HG03103 (cell line): ENCODE measurements around the gene PILRB.
"Not testable (repeated sequence)": the region's sequence is repeated elsewhere in the genome, so short reads cannot be mapped to it uniquely, and the experiment has no call there.

Source experiments
- ATAC-seq: cut with Tn5 transposase; IDR thresholded peaks from one replicate; pipeline ENCODE4 v1.9.1; 2021; ENCODE audit warnings: low read depth; ENCODE audit not compliant: unreplicated experiment

Gene PILRB

GRCh38 chr7:100358027-100358856 is at the start of gene PILRB:
Gene PILRB, plus strand, starts transcription at chr7:100358117. Its CDS starts 186 bp downstream, at chr7:100358303.
- no peak for ATAC-seq

DNA sequence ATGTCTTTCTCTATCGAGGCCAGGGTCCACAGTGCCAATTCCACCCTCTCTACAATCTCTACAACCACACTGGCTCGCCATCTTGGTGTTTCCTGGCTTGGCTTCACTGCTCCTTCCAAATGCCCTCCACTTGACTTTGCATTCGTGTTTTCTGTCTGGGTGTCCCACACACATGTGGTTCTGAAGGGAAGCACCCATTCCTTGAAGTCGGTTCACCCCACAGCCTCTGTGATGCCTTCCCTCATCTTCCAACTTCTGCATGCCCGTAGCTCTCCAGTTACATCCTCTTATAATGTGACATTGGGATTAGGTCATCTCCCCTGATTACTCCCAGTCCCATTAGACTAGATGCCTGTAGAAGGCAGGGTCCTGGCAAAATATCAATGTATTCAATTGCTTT is 39.6 kb upstream of the PILRB start:
- ATAC-seq, result not testable (repeated sequence)

GRCh38 chr7:100321648-100322047 is 36.3 kb upstream of the PILRB start:
- ATAC-seq, result not testable (repeated sequence)

DNA sequence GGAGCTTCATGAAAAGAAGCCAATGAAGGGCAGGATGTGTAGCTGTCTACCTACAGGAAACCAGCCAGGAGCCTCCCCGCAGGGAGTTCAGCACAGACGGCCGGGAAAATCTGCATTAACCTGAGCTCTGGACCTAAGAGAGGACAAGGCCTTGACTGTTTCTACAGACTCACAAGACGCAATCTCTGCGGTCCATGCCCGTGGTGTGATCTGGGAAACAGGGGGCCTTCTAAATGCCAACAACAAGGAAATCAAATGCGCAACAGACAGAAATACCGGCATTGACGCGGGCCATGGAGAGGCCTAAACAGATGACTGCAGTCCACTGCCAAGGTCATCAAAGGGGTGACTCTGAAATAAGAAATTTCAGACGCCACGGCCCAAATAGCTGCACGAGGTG is 33.7 kb upstream of the PILRB start:
- ATAC-seq, result not testable (repeated sequence)

DNA sequence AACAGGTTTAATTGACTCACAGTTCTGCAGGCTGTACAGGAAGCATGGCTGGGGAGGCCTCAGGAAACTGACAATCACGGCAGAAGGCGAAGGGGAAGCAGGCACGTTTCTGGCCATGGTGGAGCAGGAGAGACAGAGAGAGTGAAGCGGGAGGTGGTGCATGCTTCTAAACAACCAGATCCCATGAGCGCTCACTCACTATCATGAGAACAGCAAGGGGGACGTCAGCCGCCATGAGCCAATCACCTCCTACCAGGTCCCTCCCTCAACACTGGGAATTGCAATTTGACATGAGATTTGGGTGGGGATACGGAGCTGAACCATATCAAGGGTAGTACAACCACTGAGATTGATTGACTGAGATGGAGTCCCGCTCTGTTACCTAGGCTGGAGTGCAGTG is 32.2 kb upstream of the PILRB start:
- ATAC-seq, result not testable (repeated sequence)

DNA sequence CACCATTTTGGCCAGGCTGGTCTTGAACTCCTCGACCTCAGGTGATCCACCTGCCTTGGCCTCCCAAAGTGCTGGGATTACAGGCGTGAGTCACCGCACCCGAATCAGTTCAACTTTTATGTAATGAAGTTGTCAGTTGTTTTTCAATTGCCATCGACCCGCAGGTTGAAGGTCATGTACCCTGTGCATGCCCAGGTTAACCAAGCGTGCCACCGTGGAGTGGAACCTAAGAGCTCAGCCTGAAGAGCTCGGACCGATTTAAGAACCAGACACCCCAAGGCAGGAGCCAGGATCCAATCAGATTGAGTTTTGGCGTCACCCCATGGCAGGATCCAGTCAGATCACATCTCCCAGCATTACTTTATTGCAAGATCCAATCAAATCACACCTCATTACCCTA is 31.0 kb upstream of the PILRB start:
- ATAC-seq, result not testable (repeated sequence)

DNA sequence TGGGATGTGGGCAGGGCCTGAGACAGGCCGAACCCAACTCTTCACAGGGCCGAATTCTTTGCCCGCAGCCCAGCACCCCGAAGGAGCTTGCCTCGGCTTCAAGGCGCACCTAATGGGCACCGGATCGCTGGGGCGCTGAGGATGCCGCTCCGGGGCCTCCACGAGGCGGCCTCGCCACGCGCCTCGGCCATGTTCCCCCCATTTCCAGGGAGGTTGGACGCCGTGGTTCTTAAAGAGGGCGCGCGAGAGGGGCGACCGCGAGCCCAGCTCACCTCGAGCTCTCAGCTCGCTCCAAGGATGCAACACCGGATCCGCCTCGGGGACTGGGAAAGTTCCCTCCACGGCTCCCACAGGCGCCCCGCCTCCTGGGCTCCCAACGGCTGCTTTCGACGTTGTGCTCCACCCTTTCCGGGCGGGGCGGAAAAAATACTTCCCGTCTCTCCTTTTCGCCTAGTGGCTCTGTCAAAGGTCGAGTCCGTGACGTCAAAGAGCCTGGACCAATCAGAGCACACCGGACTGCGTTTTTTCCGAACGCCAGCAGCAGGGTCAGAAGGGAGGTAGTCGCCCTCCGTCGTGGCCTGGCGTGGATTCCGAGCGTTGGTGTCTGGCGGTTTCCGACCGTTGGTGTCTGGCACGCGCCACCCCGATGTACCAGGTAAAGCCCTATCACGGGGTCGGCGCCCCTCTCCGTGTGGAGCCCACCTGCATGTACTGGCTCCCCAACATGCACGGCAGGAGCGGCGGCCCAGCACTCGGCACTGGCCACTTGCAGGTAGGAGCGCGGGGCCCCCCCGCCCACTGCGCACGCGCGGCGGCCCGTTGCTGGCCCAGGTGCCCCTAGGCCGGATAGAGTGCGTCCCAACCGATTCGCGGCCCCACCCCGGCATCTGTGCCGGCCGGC is 22.1 kb upstream of the PILRB start:
- ATAC-seq, result peak; percentile 87

DNA sequence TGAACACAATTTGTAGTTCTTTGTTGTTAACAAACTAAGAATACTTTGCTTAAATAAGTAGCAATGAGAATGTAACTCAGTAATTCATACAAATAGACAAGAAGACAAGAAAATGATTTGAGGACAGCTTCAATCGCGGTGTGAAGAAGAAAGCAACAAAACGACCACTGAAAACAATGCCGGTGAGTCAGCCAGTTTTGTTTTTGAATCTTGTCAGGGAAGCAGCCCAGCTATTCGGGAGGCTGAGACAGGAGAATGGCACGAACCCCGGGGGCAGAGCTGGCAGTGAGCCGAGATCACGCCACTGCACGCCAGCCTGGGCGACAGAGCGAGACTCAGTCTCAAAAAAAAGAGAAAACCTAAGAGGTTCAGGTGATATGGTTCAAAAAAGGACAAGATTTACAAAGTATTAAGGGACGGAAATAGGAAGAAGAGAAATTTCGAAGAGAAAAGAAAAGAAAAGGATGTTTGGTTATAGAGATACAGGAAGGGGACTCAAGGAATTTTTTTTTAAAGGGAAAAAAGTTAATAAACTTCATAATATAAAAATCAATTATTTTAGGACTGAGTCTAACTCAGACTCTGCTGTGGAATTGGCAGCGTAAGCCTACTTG is 19.7 kb upstream of the PILRB start:
- ATAC-seq, result not testable (repeated sequence)

- ATAC-seq, result not testable (repeated sequence)
Observed at GRCh38 chr7:100341286-100341685, 16.6 kb upstream of the PILRB start.

GRCh38 chr7:100342765-100343164 is 15.2 kb upstream of the PILRB start:
- no peak for ATAC-seq

GRCh38 chr7:100344124-100344559 is 13.8 kb upstream of the PILRB start:
- ATAC-seq, result not testable (repeated sequence)

GRCh38 chr7:100344560-100345287 is 13.2 kb upstream of the PILRB start:
- peak; percentile 67 for ATAC-seq

GRCh38 chr7:100345288-100345672 is 12.6 kb upstream of the PILRB start:
- ATAC-seq, result peak; percentile 10

DNA sequence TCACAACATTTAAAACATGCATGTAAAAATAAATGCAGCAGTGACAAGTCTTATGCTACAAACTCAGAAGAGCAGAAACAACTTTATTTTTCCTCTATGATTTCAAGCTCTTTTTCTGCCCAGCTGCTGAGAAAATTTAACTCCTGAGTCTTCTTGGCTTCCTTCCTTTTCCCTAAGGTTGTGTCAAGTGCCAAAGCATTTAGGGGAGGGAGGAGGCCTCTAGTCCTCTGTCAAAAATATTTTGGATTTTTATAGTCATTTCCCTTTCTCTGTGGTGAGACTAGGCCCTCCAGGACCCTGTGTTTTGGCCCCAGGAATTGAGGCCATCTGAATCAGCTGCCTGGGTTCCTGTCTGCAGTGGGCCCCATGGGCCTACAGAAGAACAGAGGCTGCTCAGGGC is 11.0 kb upstream of the PILRB start:
- no peak for ATAC-seq

- ATAC-seq, result no peak
Observed at GRCh38 chr7:100348805-100349204, 9.1 kb upstream of the PILRB start.

DNA sequence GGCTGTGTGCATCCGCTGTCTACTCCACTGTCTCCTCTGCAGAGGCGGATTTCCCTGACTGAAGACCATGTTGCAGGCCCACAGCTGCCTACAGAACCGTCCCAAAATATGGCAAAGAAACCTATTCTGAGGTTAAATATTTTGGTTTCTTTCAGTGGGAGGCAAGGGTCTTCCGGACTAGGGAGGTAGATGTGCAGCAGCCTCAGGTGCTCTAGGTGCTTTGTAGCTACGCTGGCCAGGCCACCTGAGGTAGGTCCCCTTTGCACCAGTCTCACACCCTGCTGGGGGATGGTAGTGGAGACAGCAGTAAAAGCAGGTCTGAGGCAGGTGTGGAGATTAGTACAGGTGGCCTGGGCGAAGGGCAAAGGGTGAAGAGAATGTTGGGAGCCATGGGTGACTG is 8.2 kb upstream of the PILRB start:
- ATAC-seq, result no peak

DNA sequence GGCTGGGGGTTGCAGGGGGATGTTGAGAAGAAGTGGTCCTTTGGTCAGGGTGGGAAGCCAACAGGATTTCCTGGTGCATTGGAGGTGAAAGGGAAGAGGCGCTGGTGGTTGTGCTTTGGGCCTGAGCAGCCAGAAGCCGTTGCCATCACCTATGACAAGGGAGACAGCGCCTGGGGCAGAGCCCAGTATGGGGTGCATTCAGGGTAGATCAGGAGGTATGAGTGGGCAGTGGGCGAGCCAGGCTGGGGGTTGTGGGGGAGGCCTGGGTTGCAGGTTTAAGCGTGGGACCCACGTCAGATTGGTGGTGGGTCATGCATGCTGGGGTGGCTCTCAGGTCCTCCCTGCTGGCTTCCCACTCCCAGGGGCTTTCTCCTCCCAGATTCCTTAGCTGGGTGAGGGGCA is 6.3 kb upstream of the PILRB start:
- ATAC-seq, result no peak

- not testable (repeated sequence) for ATAC-seq
Observed at GRCh38 chr7:100352230-100352781, 5.6 kb upstream of the PILRB start.

DNA sequence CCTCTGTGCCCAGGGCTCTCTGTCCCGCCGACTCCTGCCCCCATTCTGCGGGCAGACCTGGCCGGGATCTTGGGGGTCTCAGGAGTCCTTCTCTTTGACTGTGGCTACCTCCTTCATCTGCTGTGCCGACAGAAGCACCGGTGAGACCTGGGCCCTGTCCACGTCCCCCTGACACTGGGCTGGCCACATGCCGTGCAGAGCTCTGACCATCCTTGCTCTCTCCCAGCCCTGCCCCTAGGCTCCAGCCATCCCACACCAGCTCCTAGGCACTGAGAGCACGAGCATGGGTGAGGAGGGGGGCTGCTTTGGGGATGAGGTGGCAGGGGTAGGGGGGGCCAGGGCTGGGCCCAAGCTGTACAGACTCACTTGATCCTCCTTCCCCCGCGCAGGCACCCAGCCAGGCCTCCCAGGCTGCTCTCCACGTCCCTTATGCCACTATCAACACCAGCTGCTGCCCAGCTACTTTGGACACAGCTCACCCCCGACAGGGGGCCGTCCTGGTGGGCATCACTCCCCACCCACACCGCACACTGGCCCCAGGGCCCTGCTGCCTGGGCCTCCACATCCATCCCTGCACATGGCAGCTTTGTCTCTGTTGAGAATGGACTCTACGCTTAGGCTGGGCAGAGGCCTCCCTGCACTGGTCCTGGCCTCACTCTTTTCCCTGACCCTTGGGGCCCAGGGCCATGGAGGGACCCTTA is 4.8 kb upstream of the PILRB start:
- ATAC-seq, result no peak
